IMR-90 (cell line): ENCODE results near the gene EFCAB5. TPM values are rescaled to one million over a fixed set of nuclear protein-coding genes. Genes with fewer than 3 reads are reported as not detected.

Experiments used
- ATAC-seq: fragments of 200-7000 bp; cut with Tn5 transposase; 2 replicates; pipeline ENCODE4 v1.9.1; 2020; ENCODE audit warnings: low read depth, mild to moderate bottlenecking, moderate library complexity
- BruUV-seq: library from RNA; stranded (reverse); fragments of 400-500 nt; replicated peaks from 2 replicates; lab custom pipeline; 2021; lab: Mats Ljungman, UMichigan
- CTCF ChIA-PET: fragments of 300-600 bp; formaldehyde crosslinking; extraction: SDS; loops from one replicate; lab custom pipeline; 2021; ENCODE audit warnings: antibody characterized with exemption; lab: Yijun Ruan, JAX
- POLR2A ChIA-PET: fragments of 300-600 bp; sonication (Branson Sonifier 250); formaldehyde crosslinking; loops from one replicate; lab custom pipeline; 2022; ENCODE audit warnings: antibody characterized with exemption; ENCODE audit not compliant: unreplicated experiment; lab: Charles Lee
- DNase-seq: peaks from one replicate; pipeline ENCODE4 v3.0.0; 2013
- H2AFZ ChIP-seq: replicated peaks from 2 replicates; pipeline ENCODE3; 2013; ENCODE audit warnings: low read length, mild to moderate bottlenecking; ENCODE audit not compliant: poor library complexity
- H2AK5ac ChIP-seq: 2 replicates; pipeline ENCODE4 v1.6.1; 2013; ENCODE audit warnings: low read depth, low read length, inconsistent platforms
- H2AK9ac ChIP-seq: replicated peaks from 2 replicates; pipeline ENCODE3; 2013; ENCODE audit warnings: mild to moderate bottlenecking, low read depth, low read length, moderate library complexity; ENCODE audit not compliant: poor library complexity
- H2BK120ac ChIP-seq: 2 replicates; pipeline ENCODE4 v1.6.1; 2013; ENCODE audit warnings: low read depth, low read length, inconsistent platforms
- H2BK15ac ChIP-seq: 3 replicates; pipeline ENCODE4 v1.6.1; 2013; ENCODE audit warnings: low read depth, low read length, inconsistent platforms
- H2BK20ac ChIP-seq: 2 replicates; pipeline ENCODE4 v1.6.1; 2013; ENCODE audit warnings: low read depth, mild to moderate bottlenecking, inconsistent platforms, low read length, moderate library complexity
- H2BK5ac ChIP-seq: 2 replicates; pipeline ENCODE4 v1.6.1; 2013; ENCODE audit warnings: mild to moderate bottlenecking, low read depth, low read length, inconsistent platforms; ENCODE audit not compliant: poor library complexity, severe bottlenecking
- H3K14ac ChIP-seq: replicated peaks from 2 replicates; pipeline ENCODE4 v1.6.1; 2013; ENCODE audit warnings: low read depth, low read length, inconsistent platforms
- H3K18ac ChIP-seq: 2 replicates; pipeline ENCODE4 v1.6.1; 2013; ENCODE audit warnings: low read depth, low read length, control low read depth
- H3K23ac ChIP-seq: 2 replicates; pipeline ENCODE4 v1.6.1; 2013; ENCODE audit warnings: low read depth, low read length, inconsistent platforms
- H3K27ac ChIP-seq: 2 replicates; pipeline ENCODE4 v1.5.1; 2013; ENCODE audit warnings: mild to moderate bottlenecking, control low read depth, low read length; ENCODE audit not compliant: insufficient read depth
- H3K27me3 ChIP-seq: 2 replicates; pipeline ENCODE4 v1.6.1; 2013; ENCODE audit warnings: low read length; ENCODE audit not compliant: control insufficient read depth, insufficient read depth
- H3K36me3 ChIP-seq: 2 replicates; pipeline ENCODE4 v1.6.1; 2013; ENCODE audit warnings: low read length, mixed read lengths; ENCODE audit not compliant: control insufficient read depth, insufficient read depth
- H3K4ac ChIP-seq: 2 replicates; pipeline ENCODE4 v1.6.1; 2013; ENCODE audit warnings: low read depth, low read length, inconsistent platforms
- H3K4me1 ChIP-seq: 2 replicates; pipeline ENCODE4 v1.6.1; 2013; ENCODE audit warnings: low read length, mixed read lengths; ENCODE audit not compliant: control insufficient read depth, insufficient read depth
- H3K4me2 ChIP-seq: 2 replicates; pipeline ENCODE4 v1.6.1; 2013; ENCODE audit warnings: low read depth, mild to moderate bottlenecking, control low read depth, low read length, moderate library complexity
- H3K4me3 ChIP-seq: 2 replicates; pipeline ENCODE4 v1.5.1; 2013; ENCODE audit warnings: low read depth, mild to moderate bottlenecking, control low read depth, low read length, moderate library complexity; ENCODE audit not compliant: insufficient read depth
- H3K56ac ChIP-seq: 2 replicates; pipeline ENCODE4 v1.6.1; 2013; ENCODE audit warnings: low read length, inconsistent platforms; ENCODE audit not compliant: insufficient read depth; ENCODE audit errors: extremely low read depth
- H3K79me1 ChIP-seq, 2 experiments: 2 replicates each; pipeline ENCODE4 v1.6.1; 2013; ENCODE audit warnings: low read length in 2 of 2, inconsistent platforms in 1 of 2, low read depth in 1 of 2
- H3K9ac ChIP-seq: 2 replicates; pipeline ENCODE4 v1.6.1; 2013; ENCODE audit warnings: low read depth, low read length, control low read depth
- H3K9me1 ChIP-seq: 2 replicates; pipeline ENCODE4 v1.6.1; 2013; ENCODE audit warnings: low read length, inconsistent platforms; ENCODE audit not compliant: insufficient read depth
- H3K9me3 ChIP-seq: 2 replicates; pipeline ENCODE4 v1.6.1; 2013; ENCODE audit warnings: low read length; ENCODE audit not compliant: control insufficient read depth, insufficient read depth
- H4K20me1 ChIP-seq: 2 replicates; pipeline ENCODE4 v1.6.1; 2013; ENCODE audit warnings: low read length, inconsistent platforms; ENCODE audit not compliant: insufficient read depth
- H4K5ac ChIP-seq: 2 replicates; pipeline ENCODE4 v1.6.1; 2013; ENCODE audit warnings: mild to moderate bottlenecking, low read depth, low read length, control low read depth
- H4K8ac ChIP-seq, 2 experiments: 2 replicates each; pipeline ENCODE4 v1.6.1; 2013; ENCODE audit warnings: low read depth in 2 of 2, low read length in 2 of 2, control low read depth in 1 of 2, inconsistent platforms in 1 of 2
- H4K91ac ChIP-seq: 2 replicates; pipeline ENCODE4 v1.6.1; 2013; ENCODE audit warnings: low read depth, low read length, inconsistent platforms; ENCODE audit not compliant: insufficient read depth
- CHD1 ChIP-seq: IDR thresholded peaks from 2 replicates; pipeline ENCODE4 v1.6.1; 2012; ENCODE audit warnings: low read depth, low read length, improper control_type of control experiment
- MAZ ChIP-seq: IDR thresholded peaks from 2 replicates; pipeline ENCODE4 v1.6.1; 2012; ENCODE audit warnings: low read depth, mild to moderate bottlenecking, low read length, improper control_type of control experiment, moderate library complexity, borderline replicate concordance
- NFE2L2 ChIP-seq: fragments of 150-350 bp; IDR thresholded peaks from 2 replicates; pipeline ENCODE4 v1.6.1; 2016; ENCODE audit warnings: low read depth, mild to moderate bottlenecking, low read length
- RAD21 ChIP-seq: IDR thresholded peaks from 2 replicates; pipeline ENCODE4 v1.6.1; 2012; ENCODE audit warnings: low read length, improper control_type of control experiment
- WGBS, 2 experiments: methylation state at CpG; one replicate each; pipeline versions ENCODE4 v1.1.5 to v1.1.7; 2013; ENCODE audit warnings: missing lambda C conversion rate in 2 of 2; ENCODE audit not compliant: insufficient read length in 1 of 2; ENCODE audit errors: extremely low coverage in 2 of 2; 5-methylcytosine and 5-hydroxymethylcytosine counted together
- dilution Hi-C: fragments of 300-500 bp; cut with HindIII; formaldehyde crosslinking; loops from one replicate; pipeline ENCODE4 v1.14.3; 2018; ENCODE audit warnings: low sequenced_read_pairs; ENCODE audit not compliant: unreplicated experiment
- in situ Hi-C: fragments of 300-500 bp; cut with MboI; formaldehyde crosslinking; loops from 3 replicates; pipeline ENCODE4 v1.14.3; 2019; ENCODE audit warnings: low sequenced_read_pairs, inconsistent platforms, mixed read lengths
- intact Hi-C: fragments of 100-400 bp; cut with micrococcal nuclease; formaldehyde crosslinking; loops from 2 replicates; pipeline ENCODE4 v1.10.0; 2022
- polyA plus RNA-seq, 3 experiments: library from polyadenylated mRNA; depleted of rRNA; stranded (reverse); fragments of >200 nt; gene quantifications; 2 replicates each; pipeline ENCODE4 v1.2.3, GENCODE V29; 2012; ENCODE audit warnings: low replicate concordance in 1 of 3
- total RNA-seq: library from RNA; depleted of rRNA; stranded (reverse); fragments of >200 nt; gene quantifications from 2 replicates; pipeline ENCODE4 v1.2.3, GENCODE V29; 2012
- TF ChIP-seq, protein P1 (sequence below): fragments of 150-350 bp; IDR thresholded peaks from 2 replicates; pipeline ENCODE4 v1.6.1; 2017; ENCODE audit warnings: mild to moderate bottlenecking, antibody characterized with exemption, low read length, low read depth
- TF ChIP-seq, protein P2 (sequence below): conservative IDR thresholded peaks from 2 replicates; pipeline ENCODE4 v1.5.1; 2012; ENCODE audit warnings: mild to moderate bottlenecking, low read depth, low read length, improper control_type of control experiment

Gene EFCAB5
- total and polyA plus RNA-seq, 2 of the 4 experiments (the other 2 are of a cell fraction) = 0.14 TPM; not detected in 1

DNA sequence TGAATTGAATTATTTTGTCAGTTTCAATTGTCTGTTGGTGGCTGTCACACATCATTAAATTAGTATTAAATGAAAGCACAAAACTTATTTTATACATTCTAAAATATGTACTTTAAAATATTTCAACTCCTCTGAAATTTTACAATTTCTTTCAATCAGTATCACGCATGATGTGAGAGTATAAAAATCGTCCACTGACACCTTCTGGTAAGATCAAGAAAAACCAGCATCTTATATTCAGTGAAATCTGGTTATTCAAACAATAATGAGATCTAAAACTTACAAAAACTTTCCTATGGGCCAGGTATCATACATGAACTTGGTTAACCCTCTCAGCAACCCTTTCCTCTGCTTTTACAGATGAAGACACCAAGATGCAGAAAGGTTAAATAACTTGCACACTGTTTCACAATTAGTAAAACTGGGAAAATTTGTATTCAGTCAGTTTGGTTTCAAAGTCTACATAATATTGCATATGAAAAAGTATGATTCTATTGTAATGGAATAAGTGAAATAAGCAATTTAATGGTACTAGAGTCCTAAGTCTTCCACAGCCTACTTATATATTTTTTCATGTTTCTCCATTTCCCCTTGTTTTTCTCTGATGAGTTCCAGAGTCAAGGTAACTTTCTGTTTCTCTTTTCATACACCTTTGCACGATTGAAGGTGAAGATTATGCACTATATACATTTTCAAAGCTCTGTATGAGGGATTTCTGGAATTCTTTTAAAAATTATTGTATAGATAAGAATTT is 58.7 kb downstream of the EFCAB5 start:
- H3K9me3 ChIP-seq = 0 out of 2 replicates have a peak, but pooled peaks cover 2% of the 10 kb centered on the region
- H2AFZ ChIP-seq = no peak overlapping the region
- H2AK5ac ChIP-seq = no peak overlapping the region
- no TSS peak for BruUV-seq
- H3K36me3 ChIP-seq = no peaks in the 10 kb centered on the region
- no peak overlapping the region for H2BK5ac ChIP-seq
- no peak overlapping the region for H3K9ac ChIP-seq
- H3K18ac ChIP-seq = no peak overlapping the region; the same call in 1 of the 2 replicates
- POLR2A ChIA-PET = no interaction called here
- H3K14ac ChIP-seq = no peak overlapping the region
- no peak for DNase-seq
- dilution Hi-C loops (no loop called here), intact Hi-C loops (no loop called here), in situ Hi-C loops (no loop called here)
- no peak overlapping the region for H2BK120ac ChIP-seq
- H4K91ac ChIP-seq = no peak overlapping the region
- H4K20me1 ChIP-seq = no peaks in the 10 kb centered on the region
- H2AK9ac ChIP-seq = no peak overlapping the region
- no peak overlapping the region for H3K4ac ChIP-seq
- CTCF ChIA-PET = no interaction called here
- no peak overlapping the region for H3K23ac ChIP-seq
- TF ChIP-seq RAD21 (no peak), CHD1 (no peak), NFE2L2 (no peak), MAZ (no peak)
- TF ChIP-seq, protein P1, sequence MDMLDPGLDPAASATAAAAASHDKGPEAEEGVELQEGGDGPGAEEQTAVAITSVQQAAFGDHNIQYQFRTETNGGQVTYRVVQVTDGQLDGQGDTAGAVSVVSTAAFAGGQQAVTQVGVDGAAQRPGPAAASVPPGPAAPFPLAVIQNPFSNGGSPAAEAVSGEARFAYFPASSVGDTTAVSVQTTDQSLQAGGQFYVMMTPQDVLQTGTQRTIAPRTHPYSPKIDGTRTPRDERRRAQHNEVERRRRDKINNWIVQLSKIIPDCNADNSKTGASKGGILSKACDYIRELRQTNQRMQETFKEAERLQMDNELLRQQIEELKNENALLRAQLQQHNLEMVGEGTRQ = no peak
- TF ChIP-seq, protein P2, sequence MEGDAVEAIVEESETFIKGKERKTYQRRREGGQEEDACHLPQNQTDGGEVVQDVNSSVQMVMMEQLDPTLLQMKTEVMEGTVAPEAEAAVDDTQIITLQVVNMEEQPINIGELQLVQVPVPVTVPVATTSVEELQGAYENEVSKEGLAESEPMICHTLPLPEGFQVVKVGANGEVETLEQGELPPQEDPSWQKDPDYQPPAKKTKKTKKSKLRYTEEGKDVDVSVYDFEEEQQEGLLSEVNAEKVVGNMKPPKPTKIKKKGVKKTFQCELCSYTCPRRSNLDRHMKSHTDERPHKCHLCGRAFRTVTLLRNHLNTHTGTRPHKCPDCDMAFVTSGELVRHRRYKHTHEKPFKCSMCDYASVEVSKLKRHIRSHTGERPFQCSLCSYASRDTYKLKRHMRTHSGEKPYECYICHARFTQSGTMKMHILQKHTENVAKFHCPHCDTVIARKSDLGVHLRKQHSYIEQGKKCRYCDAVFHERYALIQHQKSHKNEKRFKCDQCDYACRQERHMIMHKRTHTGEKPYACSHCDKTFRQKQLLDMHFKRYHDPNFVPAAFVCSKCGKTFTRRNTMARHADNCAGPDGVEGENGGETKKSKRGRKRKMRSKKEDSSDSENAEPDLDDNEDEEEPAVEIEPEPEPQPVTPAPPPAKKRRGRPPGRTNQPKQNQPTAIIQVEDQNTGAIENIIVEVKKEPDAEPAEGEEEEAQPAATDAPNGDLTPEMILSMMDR = no peak
- peaks cover 6% of the 10 kb centered on the region; the same call in 1 of the 2 replicates for H3K27me3 ChIP-seq
- no peak overlapping the region for H2BK15ac ChIP-seq
- no peak overlapping the region for H2BK20ac ChIP-seq
- no peak overlapping the region for H3K4me3 ChIP-seq
- no peak overlapping the region for H3K4me2 ChIP-seq
- peaks cover 3% of the 10 kb centered on the region; the same call in 1 of the 2 replicates for H3K4me1 ChIP-seq
- no peak overlapping the region for H4K8ac ChIP-seq
- no peak overlapping the region for H4K5ac ChIP-seq
- no peak overlapping the region for H3K27ac ChIP-seq
- ATAC-seq = no peak
- H3K9me1 ChIP-seq = no peaks in the 10 kb centered on the region
- no peaks in the 10 kb centered on the region for H3K79me1 ChIP-seq
- WGBS, 2 experiments = no CpG with 5 or more reads among the region's 3 CpGs
- H3K56ac ChIP-seq = no peak overlapping the region
